ENCODE data around the gene CCR5. TPM values are rescaled to one million over a fixed set of nuclear protein-coding genes. Genes with fewer than 3 reads are reported as not detected.

The CCR5 gene
- total RNA-seq, 1 donor from 2014 or later, result not detected

Other genes with a start within 250 kb of the CCR5 start
- gene CCR1, start 162.6 kb upstream of the CCR5 start, total RNA-seq, result 0.53 and 0.57 TPM in 2 replicates
- gene CCR3, start 128.5 kb upstream of the CCR5 start, total RNA-seq, result 0.10 TPM in 1 of 2 replicates, not detected in the other
- gene CCR2, start 16.8 kb upstream of the CCR5 start, total RNA-seq, result not detected in 2 replicates
- gene CCRL2, start 36.3 kb downstream of the CCR5 start, total RNA-seq, result 0.78 and 2.1 TPM in 2 replicates
- 2.2 and 5.6 TPM in 2 replicates for gene LTF, start 94.0 kb downstream of the CCR5 start, total RNA-seq
- gene RTP3, start 127.0 kb downstream of the CCR5 start, total RNA-seq, result not detected in 2 replicates
- 7.0 and 8.2 TPM in 2 replicates for gene LRRC2, start 195.4 kb downstream of the CCR5 start, total RNA-seq
- not detected in 2 replicates for gene FAM240A, start 241.6 kb downstream of the CCR5 start, total RNA-seq

All from myocyte (in vitro differentiated cells).